Measurements from ENCODE around the gene SPG7. TPM values are rescaled to one million over a fixed set of nuclear protein-coding genes. Genes with fewer than 3 reads are reported as not detected.
"Not testable (repeated sequence)": the region's sequence is repeated elsewhere in the genome, so short reads cannot be mapped to it uniquely, and the experiment has no call there.

The SPG7 gene
- total RNA-seq = 99.5 and 119 TPM in 2 replicates

DNA sequence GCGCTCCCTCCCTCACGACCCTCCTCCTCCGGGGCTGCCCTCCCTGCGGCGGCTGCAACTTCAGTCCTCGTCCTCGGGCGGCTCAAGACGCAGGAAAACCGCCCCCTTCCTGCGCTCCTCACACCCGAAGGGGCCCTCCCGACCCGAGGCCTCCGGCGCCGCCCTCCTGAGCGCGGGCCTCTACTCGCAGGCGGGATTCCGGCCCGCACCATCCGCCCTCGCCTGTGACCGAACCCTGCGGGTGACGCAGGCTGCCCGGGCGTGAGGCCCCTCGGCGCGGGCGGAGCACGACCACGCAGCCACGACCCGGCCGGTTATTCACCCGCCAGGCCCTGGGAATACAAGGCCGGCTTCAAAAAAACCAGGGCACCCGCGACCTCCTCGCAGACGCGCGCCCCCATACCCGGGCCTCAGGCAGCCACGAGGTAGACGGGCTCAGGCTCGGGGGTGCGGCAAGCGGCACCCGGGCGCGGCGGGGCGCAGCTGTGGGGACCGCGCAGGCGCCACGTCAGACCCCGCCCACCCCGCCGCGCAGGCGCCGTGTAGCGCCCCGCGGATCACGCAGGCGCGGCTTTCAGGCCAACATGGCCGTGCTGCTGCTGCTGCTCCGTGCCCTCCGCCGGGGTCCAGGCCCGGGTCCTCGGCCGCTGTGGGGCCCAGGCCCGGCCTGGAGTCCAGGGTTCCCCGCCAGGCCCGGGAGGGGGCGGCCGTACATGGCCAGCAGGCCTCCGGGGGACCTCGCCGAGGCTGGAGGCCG lies at the start of gene SPG7:
Gene SPG7, plus strand, starts transcription at position 570 of the 757 bp plus-strand sequence. Its CDS starts 15 bp downstream, at position 585.
- peak; percentile 48 for DNase-seq (ENCODE audit: low read depth, low spot score)

DNA sequence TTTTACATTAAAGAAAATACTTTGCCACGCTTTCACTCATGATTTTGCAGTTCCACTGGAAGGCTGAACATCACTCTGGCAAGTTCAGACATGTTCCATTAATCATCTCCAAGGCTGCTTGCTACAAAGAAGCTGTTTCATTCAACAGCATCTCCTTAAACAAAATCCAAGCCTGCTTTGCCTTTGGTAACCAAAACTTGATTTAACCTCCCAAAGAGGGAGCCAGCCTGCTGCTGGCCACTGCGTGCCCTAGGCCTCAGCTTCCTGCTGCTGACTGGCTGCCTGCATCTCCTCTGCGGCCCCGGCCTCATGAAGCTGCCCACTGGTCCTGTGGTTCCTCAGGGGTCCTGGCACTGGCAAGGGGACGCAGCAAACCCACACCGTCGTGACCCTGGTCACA lies 49.7 kb upstream of the SPG7 start:
- DNase-seq (ENCODE audit: low read depth, low spot score) = no peak

GRCh38 chr16:89458967-89459366 lies 49.2 kb upstream of the SPG7 start:
- DNase-seq (ENCODE audit: low read depth, low spot score) = no peak

DNA sequence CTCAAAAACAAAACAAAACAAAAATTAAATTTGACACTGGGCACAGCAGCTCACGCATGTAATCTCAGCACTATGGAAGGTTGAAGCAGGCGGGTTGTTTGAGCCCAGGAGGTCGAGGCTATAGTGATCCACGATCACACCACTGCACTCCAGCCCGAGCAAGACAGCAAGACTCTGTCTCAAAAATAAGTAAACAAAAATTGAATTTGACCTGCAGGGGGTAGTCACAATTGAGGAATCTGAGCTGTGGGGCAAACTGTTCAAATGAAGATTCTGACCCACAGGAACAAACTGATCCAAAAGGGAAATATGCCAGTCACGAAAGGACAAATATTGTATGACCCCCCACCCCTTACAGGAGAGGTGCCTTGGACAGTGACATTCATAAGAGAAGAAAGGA lies 47.6 kb upstream of the SPG7 start:
- no peak for DNase-seq (ENCODE audit: low read depth, low spot score)

- not testable (repeated sequence) for DNase-seq (ENCODE audit: low read depth, low spot score)
Observed at GRCh38 chr16:89461890-89462289, 46.3 kb upstream of the SPG7 start.

DNA sequence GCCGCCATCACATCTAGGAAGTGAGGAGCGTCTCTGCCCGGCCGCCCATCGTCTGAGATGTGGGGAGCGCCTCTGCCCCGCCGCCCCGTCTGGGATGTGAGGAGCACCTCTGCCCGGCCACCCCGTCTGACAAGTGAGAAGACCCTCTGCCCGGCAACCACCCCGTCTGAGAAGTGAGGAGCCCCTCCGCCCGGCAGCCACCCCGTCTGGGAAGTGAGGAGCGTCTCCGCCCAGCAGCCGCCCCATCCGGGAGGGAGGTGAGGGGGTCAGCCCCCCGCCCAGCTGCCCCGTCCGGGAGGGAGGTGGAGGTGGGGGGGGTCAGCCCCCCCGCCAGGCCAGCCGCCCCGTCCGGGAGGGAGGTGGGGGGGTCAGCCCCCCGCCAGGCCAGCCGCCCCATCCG lies 45.6 kb upstream of the SPG7 start:
- not testable (repeated sequence) for DNase-seq (ENCODE audit: low read depth, low spot score)

GRCh38 chr16:89463312-89463711 lies 44.9 kb upstream of the SPG7 start:
- DNase-seq (ENCODE audit: low read depth, low spot score) = not testable (repeated sequence)

- DNase-seq (ENCODE audit: low read depth, low spot score) = no peak
Observed at GRCh38 chr16:89466920-89467319, 41.3 kb upstream of the SPG7 start.

DNA sequence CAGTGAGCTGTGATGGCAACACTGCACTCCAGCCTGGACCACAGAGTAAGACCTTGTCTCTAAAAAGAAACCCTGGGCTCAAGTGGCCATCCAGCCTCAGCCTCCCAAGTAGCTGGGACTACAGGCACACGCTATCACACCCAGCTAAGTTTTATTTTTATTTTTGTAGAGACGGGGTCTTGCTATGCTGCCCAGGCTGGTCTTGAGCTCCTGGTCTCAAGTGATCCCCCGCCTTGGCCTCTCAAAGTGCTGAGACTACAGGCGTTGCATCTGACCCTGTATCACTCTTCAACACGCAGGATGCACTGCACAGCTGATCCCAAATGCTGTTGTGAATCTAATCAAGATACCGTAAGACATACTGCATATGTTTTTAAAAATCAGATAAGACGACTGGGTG lies 40.8 kb upstream of the SPG7 start:
- no peak for DNase-seq (ENCODE audit: low read depth, low spot score)

DNA sequence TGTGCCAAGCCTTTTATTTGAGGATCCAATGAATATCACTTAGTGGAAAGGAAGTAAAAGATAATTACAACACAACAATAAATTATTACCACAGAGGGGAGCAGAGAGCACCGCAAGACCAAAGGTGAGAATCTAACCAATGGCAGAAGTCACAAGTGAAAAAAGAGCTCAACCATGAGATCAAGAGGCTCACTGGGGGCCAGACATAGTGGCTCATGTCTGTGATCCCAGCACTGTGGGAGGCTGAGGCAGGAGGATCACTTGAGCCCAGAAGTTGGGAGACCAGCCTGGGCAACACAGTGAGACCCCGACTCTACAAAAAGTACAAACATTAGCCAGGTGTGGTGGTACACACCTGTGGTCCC lies 35.5 kb upstream of the SPG7 start:
- DNase-seq (ENCODE audit: low read depth, low spot score) = no peak

GRCh38 chr16:89473136-89473712 lies 35.0 kb upstream of the SPG7 start:
- no peak for DNase-seq (ENCODE audit: low read depth, low spot score)

DNA sequence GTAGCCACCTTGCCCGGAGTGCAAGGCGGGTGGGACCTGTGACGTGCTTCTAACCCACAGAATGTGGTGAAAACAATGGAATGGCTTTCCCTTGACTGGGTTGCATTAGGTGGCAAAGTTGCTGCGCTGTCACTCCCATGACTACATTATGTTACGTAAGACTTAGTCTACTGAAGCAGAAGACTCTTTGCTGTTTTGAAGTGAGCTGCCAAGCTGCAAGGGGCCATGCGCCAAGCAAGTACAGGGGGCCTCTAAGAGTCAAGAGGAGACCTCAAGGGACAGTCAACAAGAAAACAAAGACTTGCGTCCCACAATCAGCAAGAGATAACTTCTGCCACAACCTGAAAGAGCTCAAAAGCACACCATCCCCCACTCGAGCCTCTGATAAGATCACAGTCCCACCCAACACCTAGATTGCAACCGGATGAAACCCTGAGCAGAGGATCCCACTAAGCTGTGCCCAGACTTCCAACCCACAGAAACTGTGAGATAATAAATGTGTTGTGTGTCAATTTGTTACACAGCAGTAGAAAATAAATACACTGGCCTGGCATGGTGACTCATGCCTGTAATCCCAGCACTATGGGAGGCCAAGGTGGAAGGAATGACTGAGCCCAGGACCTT lies 34.3 kb upstream of the SPG7 start:
- no peak for DNase-seq (ENCODE audit: low read depth, low spot score)

GRCh38 chr16:89475144-89475543 lies 33.1 kb upstream of the SPG7 start:
- DNase-seq (ENCODE audit: low read depth, low spot score) = no peak

- no peak for DNase-seq (ENCODE audit: low read depth, low spot score)
Observed at GRCh38 chr16:89476379-89476778, 31.8 kb upstream of the SPG7 start.

GRCh38 chr16:89476811-89477261 lies 31.4 kb upstream of the SPG7 start:
- no peak for DNase-seq (ENCODE audit: low read depth, low spot score)

- DNase-seq (ENCODE audit: low read depth, low spot score) = no peak
Observed at GRCh38 chr16:89478576-89479221, 29.5 kb upstream of the SPG7 start.

- DNase-seq (ENCODE audit: low read depth, low spot score) = no peak
Observed at GRCh38 chr16:89481356-89481955, 26.7 kb upstream of the SPG7 start.

GRCh38 chr16:89482150-89482816 lies 25.9 kb upstream of the SPG7 start:
- DNase-seq (ENCODE audit: low read depth, low spot score) = no peak

- no peak for DNase-seq (ENCODE audit: low read depth, low spot score)
Observed at GRCh38 chr16:89482817-89483205, 25.4 kb upstream of the SPG7 start.

- DNase-seq (ENCODE audit: low read depth, low spot score) = no peak
Observed at GRCh38 chr16:89484041-89484501, 24.1 kb upstream of the SPG7 start.
